ENCODE results near the gene RACGAP1.

The RACGAP1 gene

DNA sequence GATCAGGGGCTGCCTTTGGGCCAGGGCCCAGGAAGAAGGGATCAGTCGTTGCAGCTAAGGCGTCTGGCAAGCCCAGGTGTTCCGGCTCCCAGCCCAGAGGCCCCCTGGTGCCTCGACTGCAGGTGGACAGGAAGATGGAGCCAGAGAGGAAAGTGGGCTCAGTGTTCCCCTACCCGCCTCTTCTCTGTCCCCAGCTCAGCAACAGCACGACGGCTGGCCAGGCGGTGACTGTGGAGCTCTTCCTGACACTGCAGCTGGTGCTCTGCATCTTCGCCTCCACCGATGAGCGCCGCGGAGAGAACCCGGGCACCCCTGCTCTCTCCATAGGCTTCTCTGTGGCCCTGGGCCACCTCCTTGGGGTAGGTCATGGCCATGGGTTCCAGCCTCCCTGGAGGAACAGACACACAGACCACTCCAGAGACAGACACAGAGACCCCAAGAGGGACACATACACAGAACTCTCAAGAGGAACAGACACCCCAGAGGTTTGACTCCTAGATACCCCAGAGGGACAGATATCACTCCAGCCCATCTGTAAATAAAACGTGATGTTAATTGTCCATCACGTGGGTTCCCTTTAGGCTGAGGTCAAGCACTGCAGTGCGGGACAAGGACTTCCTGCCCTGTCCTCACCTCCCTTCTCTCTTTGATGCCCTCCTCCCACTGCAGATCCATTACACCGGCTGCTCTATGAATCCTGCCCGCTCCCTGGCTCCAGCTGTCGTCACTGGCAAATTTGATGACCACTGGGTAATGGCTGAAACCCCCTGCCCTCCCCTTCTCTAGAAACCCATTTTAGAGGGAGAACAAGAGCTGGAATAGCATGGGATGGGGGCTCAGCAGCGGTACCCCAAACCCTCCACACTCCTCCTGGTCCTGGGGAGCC lies 71.1 kb downstream of the RACGAP1 start:
- DNase-seq: no peak

DNA sequence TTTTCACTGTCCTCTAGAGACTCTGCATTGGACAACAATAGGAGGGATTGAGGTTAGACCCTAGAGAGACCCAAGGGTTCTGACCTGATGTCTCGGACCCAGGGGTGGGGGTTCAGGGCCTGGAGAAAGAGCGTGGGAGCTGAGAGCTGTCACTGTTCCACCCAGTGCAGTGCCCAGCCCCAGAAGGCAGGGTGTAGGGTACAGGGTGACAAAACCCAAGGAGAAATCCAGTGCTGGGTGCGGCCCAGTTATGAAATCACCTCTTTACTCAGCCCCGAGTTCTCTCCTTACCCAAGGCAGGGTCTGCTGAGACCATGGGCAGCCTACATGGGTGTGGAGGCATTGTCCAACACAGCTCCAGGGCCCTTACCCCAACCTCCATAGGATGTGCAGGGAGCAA lies 72.1 kb downstream of the RACGAP1 start:
- no peak for DNase-seq

DNA sequence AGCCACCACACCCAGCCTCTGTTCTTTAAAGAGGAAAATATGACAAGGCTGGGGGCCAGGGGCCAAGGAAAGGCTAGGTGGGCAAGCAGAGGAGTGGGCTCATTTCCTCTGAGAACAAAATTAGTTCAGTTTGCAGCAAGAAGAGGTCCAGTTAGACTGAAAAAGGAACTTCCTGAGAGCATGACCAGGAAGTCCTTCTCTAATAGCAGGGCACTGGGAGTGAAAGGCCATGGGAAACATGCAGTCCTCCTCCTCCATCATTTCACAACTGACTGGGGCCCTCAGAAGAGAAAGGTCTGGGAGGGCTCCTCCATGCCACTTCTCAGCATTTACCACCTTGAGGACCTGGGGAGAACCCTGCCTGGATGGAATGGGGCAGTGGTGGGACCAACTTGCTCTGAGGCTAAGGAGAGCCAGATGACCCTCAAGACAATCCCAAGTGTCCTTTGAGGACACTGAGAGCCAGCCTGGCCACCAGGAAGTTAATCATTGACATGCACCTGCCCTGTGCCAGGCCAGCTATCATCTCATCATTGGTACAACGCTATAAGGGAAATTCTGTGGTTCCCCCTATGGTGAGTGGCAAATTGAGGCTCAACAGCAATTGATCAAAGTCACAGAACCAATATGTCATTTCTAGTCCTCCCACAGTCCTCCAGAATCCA lies 72.8 kb downstream of the RACGAP1 start:
- no peak for DNase-seq

- DNase-seq: no peak
Observed at GRCh38 chr12:49951411-49952240, 73.7 kb downstream of the RACGAP1 start.

DNA sequence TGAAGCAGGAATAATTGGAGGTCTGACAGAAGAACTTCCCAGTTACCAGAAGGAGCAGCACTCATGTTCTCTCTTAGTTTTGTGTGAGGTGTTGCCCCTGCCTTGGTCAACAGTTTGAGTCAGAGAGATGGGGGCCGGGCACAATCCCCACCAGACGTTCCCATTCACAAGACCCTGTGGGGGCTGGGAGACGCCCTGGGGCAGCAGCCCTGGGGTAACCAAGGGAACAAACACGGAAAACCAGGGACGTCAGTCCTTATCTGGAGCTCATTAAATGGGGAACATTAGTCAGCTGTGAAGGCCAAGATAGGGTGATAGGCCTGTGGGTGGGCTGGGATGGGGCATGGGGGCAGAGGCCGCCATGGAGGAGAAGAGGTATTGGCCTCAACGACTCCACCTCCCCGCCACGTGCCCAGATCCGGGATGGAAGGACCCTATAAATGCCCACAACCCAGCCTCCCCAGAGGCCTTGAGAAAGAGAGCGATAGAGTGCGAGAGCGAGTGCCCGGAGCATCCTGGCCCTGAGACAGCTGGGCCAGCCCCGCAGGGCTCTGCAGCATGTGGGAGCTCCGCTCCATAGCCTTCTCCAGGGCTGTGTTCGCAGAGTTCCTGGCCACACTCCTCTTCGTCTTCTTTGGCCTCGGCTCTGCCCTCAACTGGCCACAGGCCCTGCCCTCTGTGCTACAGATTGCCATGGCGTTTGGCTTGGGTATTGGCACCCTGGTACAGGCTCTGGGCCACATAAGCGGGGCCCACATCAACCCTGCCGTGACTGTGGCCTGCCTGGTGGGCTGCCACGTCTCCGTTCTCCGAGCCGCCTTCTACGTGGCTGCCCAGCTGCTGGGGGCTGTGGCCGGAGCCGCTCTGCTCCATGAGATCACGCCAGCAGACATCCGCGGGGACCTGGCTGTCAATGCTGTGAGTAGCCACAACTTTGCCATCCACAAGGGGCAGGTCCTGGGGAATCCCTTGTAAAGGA lies 74.7 kb downstream of the RACGAP1 start, which contains the start of gene AQP2:
AQP2 (plus strand) TSS at position 465 of the 979 bp plus-strand sequence; CDS start at position 559, 94 bp downstream.
- DNase-seq: no peak

DNA sequence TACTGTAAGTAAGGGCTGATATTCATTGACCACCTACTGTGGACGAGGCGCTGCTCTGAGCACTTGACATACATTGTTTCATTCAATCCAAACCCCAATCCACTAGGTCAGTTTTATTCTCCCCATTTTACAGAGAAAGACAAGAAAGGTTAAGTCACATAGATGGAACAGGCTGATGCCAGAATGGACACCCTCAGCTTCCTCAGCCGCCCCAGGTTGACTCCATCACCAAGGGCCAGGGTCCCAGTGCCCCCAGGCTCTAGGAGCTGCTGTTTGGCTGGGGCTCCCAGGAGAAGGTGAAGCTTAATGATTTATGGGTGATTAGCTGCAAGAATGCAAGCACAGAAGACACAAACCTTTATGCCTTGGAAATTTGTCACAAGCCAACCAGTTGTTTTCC lies 75.4 kb downstream of the RACGAP1 start:
- no peak for DNase-seq

GRCh38 chr12:49948866-49949845 lies 76.1 kb downstream of the RACGAP1 start:
- no peak for DNase-seq

DNA sequence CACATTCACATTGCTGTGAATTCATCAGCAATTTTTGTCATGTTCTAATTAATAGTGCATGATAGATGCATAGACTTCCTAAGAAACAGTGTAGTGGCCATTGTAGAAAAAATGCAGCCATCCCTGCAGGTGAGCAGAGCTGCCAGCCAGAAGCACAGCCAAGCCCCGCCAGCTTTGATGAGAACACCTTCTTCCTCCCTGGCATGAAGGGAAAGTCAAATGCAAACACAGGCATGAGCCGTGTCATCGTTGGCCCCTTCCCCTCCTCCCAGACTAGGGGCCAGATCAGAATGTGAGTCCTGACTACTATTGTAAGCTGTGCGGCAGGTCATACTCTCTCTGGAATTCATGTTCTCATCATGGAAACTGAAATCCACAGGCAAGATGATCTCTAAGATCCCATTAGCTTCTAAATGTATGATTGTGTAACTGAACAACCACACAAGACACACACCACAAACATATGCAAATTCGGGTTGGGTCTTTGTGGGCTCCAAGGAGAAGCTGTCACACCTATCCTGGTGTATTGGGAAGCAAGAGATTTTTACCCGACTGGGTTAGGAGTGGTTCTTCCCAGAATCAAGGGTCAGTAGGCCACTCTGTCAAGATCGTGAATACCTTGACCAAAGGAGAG lies 77.6 kb downstream of the RACGAP1 start:
- DNase-seq: no peak

DNA sequence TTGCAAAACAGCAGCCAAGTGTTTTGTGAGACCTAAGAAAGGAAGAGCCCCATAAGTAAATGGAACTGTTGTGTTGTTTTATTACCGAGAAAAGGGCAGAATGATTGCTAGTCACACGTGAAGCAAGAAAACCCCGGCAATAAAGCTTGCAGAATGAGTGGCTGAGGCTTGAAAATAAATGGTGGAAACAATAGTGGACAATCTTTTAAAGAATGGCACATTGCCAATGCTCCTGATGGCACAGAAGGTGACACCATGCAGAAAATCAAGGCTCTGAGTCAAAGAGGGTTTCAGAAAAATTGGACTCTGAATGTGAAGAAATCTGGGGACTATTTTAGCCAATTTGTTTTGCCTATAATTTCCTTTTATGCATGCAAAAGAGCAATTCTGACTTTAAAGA lies 78.8 kb downstream of the RACGAP1 start:
- DNase-seq: no peak

DNA sequence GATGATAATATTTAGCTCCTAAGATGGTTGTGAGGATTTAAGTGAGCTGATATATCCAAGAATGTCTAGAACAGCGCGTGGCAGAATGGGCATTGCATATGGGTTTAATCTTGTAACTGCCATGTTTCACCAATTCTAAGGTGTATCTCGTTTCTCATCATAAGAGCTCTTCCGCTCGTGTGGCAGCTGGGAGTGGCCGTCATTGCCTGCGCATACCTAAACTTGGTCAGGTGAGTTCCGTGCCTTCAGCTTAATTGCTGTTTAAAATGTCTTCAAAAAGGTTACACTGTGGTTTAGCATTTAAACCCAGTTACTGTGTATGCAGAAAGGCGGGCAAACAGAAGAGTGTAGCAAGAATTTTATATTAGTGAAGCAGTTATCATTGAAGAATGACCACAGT lies 79.2 kb downstream of the RACGAP1 start:
- no peak for DNase-seq

- DNase-seq: peak; percentile 85
Observed at GRCh38 chr12:49945394-49946080, 79.8 kb downstream of the RACGAP1 start.

DNA sequence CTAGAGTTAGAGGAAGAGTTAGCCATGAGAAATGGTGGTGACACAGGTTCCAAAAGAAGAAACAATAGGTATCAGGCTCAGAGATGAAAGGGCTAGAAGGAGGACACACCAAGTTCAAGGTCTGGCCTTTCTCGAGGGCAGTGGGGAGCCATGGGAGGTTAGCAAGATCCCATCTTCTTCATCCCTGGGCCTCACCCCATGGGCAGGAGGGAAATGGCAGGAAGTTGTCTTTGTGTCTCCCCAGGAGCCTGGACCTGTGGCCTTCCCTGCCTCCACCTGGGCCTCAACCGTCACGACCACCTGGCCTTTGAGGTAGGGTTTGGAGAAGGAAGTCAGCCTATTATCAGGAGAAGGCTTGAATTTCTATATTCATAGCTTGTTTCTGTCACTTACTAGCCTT lies 80.6 kb downstream of the RACGAP1 start:
- DNase-seq: no peak

- DNase-seq: no peak
Observed at GRCh38 chr12:49944046-49944445, 81.2 kb downstream of the RACGAP1 start.

DNA sequence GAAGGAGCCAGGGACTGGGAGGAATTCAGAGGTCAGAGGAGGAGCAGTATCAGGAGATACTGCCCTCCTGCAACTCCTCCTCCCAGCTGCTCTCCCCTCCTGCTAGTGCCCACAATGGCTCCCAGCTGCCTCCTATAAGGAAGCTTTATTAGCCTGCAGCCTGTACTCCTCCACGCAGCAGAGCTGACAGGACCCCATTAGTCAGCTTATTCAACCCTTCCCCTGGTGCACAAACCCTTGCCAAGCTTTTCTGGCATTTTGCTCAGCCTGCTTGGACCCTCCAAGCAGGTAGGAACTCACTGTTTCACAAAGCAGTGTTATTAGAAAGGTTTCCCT lies 81.7 kb downstream of the RACGAP1 start:
- DNase-seq: no peak

- no peak for DNase-seq
Observed at GRCh38 chr12:49942921-49943624, 82.2 kb downstream of the RACGAP1 start.

DNA sequence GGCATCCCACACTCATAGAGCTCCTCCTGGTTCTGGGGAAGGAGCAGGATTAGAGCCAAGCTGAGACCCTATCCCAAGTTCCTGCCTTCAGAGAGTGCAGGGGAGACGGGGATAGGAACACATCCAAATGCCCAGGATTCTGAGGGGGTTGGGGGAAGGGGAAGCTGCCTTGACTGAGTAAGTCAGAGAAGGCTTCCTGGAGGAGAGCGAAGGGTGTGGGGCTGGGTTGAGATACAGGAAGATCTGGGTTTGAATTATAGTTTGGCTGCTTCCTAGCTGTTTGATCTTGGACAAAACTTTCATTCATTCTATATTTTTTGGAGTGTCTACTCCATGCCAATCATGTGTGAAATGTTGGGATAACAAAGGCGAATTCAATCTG lies 82.8 kb downstream of the RACGAP1 start:
- no peak for DNase-seq

DNA sequence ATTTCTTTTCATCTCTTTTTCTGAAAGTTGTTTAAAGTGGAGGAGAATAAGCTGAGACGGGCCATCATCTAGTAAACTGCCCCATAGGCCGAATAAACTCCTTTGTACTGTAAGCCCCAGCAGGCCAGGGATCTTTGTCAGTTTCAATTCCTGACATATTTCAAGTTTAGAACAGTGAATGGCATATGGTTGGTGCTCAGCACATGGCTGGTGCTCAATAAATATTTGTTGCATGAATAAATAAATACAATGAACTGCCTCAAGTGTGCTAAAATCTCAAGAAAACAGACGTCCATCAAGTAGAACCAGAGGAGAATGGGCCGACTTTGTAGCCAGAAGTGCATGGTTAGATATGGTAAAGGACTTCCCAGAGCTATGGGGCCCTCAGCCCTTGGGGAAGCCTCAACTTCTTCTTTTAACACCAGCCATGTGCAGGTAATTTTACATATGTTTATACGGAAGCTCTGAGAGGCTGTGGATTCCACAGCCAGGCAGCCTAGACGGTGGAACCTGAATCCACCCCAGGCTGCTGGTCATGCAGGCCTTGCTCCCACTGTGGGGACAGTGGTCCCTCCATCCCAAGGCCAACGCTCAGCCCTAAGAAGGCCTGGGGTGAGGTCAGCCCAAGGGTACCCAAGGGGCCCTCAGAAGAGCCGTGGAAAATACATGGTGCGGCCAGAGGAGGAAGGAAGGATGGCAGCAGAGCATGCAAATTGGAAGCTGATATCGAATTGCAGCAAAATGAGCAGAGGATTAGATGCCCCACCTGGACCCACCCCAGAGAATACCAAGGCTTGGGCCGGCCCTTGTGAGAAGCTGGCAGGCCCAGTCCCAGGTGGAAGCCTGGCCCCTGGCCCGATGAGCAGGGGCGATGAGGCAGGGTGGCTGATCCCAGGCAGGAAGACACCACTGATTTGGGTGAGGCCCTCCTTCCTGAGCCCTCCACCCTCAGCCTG lies 83.5 kb downstream of the RACGAP1 start:
- no peak for DNase-seq

DNA sequence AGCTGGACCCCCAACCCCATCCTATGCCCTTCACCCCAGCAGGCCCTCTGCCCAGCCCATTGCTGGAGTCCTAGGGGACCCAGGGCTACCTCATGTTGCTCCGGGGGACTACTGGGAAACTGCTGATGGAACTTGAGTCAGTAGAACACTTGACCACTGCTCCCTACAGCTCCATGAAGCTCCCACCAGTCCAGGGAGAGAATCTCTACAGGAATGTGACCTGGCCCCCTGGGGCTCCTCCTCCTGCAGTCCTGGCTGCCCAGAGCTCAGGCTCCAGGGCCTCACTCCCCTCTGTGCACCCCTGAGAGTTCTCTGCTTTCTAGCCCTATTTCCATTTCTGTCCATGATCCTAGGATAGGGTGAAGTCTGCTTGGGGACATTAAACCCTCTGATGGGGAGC lies 85.6 kb downstream of the RACGAP1 start:
- no peak for DNase-seq

Measured in femur (tissue), 1 donor.